ENCODE results near the gene CAMTA1.

DNA sequence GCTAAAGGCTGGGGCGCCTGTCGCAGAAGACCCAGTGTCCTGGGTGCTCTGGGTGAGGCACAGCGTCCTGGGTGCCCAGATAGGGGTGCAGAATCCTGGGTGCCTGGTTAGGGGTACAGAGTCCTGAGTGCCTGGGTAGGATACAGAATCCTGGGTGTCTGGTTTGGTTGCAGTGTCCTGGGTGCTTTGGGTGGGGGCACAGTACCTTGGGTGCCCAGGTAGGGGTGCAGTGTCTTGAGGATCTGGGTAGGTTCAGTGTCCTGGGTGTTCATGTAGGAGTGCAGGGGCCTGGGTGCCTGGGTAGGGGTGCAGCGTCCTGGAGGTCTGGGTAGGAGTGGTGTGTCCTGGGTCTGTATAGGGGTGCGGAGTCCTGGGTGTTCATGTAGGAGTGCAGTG is 178.7 kb downstream of the CAMTA1 start:
- TF ChIP-seq GABPA (IDR thresholded peaks at IDR 0.05 in 1 of 2, conservative IDR thresholded peaks at IDR 0.05 in 1 of 2) (no peak), TAF1 (conservative IDR thresholded peaks at IDR 0.05) (no peak), CTCF (IDR thresholded peaks at IDR 0.05; ENCODE audit: low read depth, low read length, missing input control) (no peak), JUND (IDR thresholded peaks at IDR 0.05) (no peak), RXRA (IDR thresholded peaks at IDR 0.05) (no peak), FOXA1 (IDR thresholded peaks at IDR 0.05) (no peak), HNF4G (IDR thresholded peaks at IDR 0.05) (no peak), YY1 (IDR thresholded peaks at IDR 0.05) (no peak), ZBTB33 (IDR thresholded peaks at IDR 0.05) (no peak), MAX (IDR thresholded peaks at IDR 0.05) (no peak), RAD21 (IDR thresholded peaks at IDR 0.05) (no peak)
- TF ChIP-seq, protein P1, sequence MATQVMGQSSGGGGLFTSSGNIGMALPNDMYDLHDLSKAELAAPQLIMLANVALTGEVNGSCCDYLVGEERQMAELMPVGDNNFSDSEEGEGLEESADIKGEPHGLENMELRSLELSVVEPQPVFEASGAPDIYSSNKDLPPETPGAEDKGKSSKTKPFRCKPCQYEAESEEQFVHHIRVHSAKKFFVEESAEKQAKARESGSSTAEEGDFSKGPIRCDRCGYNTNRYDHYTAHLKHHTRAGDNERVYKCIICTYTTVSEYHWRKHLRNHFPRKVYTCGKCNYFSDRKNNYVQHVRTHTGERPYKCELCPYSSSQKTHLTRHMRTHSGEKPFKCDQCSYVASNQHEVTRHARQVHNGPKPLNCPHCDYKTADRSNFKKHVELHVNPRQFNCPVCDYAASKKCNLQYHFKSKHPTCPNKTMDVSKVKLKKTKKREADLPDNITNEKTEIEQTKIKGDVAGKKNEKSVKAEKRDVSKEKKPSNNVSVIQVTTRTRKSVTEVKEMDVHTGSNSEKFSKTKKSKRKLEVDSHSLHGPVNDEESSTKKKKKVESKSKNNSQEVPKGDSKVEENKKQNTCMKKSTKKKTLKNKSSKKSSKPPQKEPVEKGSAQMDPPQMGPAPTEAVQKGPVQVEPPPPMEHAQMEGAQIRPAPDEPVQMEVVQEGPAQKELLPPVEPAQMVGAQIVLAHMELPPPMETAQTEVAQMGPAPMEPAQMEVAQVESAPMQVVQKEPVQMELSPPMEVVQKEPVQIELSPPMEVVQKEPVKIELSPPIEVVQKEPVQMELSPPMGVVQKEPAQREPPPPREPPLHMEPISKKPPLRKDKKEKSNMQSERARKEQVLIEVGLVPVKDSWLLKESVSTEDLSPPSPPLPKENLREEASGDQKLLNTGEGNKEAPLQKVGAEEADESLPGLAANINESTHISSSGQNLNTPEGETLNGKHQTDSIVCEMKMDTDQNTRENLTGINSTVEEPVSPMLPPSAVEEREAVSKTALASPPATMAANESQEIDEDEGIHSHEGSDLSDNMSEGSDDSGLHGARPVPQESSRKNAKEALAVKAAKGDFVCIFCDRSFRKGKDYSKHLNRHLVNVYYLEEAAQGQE (IDR thresholded peaks at IDR 0.05): no peak

Data from liver (tissue), 3 donors.